ENCODE data around the gene BAZ2B.

Gene BAZ2B

GRCh38 chr2:159614534-159615366 is 1.6 kb downstream of the BAZ2B start:
- DNase-seq (ENCODE audit: low read depth) = no peak

GRCh38 chr2:159613651-159614285 is 2.6 kb downstream of the BAZ2B start:
- no peak for DNase-seq (ENCODE audit: low read depth)

GRCh38 chr2:159613091-159613490 is 3.3 kb downstream of the BAZ2B start:
- DNase-seq (ENCODE audit: low read depth) = no peak

- no peak for DNase-seq (ENCODE audit: low read depth)
These were observed 4.0 kb downstream of the BAZ2B start for GRCh38 chr2:159612255-159612901.

- DNase-seq (ENCODE audit: low read depth) = no peak
These were observed 6.4 kb downstream of the BAZ2B start for GRCh38 chr2:159609811-159610549.

GRCh38 chr2:159608723-159609308 is 7.5 kb downstream of the BAZ2B start:
- no peak for DNase-seq (ENCODE audit: low read depth)

- no peak for DNase-seq (ENCODE audit: low read depth)
These were observed 8.2 kb downstream of the BAZ2B start for GRCh38 chr2:159608108-159608507.

- no peak for DNase-seq (ENCODE audit: low read depth)
These were observed 10.1 kb downstream of the BAZ2B start for GRCh38 chr2:159606287-159606686.

GRCh38 chr2:159605441-159606178 is 10.7 kb downstream of the BAZ2B start:
- DNase-seq (ENCODE audit: low read depth) = no peak

- DNase-seq (ENCODE audit: low read depth) = no peak
These were observed 12.2 kb downstream of the BAZ2B start for GRCh38 chr2:159604159-159604558.

- no peak for DNase-seq (ENCODE audit: low read depth)
These were observed 15.6 kb downstream of the BAZ2B start for GRCh38 chr2:159600752-159601151.

GRCh38 chr2:159595410-159596046 is 20.8 kb downstream of the BAZ2B start:
- no peak for DNase-seq (ENCODE audit: low read depth)

GRCh38 chr2:159592441-159592840 is 23.9 kb downstream of the BAZ2B start:
- DNase-seq (ENCODE audit: low read depth) = no peak

GRCh38 chr2:159591221-159591620 is 25.1 kb downstream of the BAZ2B start:
- no peak for DNase-seq (ENCODE audit: low read depth)

GRCh38 chr2:159589286-159589685 is 27.1 kb downstream of the BAZ2B start:
- no peak for DNase-seq (ENCODE audit: low read depth)

- DNase-seq (ENCODE audit: low read depth) = no peak
These were observed 30.3 kb downstream of the BAZ2B start for GRCh38 chr2:159586034-159586433.

GRCh38 chr2:159585622-159586021 is 30.7 kb downstream of the BAZ2B start:
- no peak for DNase-seq (ENCODE audit: low read depth)

- no peak for DNase-seq (ENCODE audit: low read depth)
These were observed 31.6 kb downstream of the BAZ2B start for GRCh38 chr2:159584796-159585195.

GRCh38 chr2:159573846-159574606 is 42.3 kb downstream of the BAZ2B start:
- no peak for DNase-seq (ENCODE audit: low read depth)

- no peak for DNase-seq (ENCODE audit: low read depth)
These were observed 43.1 kb downstream of the BAZ2B start for GRCh38 chr2:159573294-159573693.

Data from stimulated activated CD8-positive, alpha-beta memory T cell treated with anti-CD3 and anti-CD28 coated beads, Interleukin-7, amount 100 ng/mL, for 24 hours (primary cell).